GM21723 (cell line): ENCODE measurements around the gene MATCAP1.

Experiments
- ATAC-seq: cut with Tn5 transposase; IDR thresholded peaks from one replicate; pipeline ENCODE4 v1.9.1; 2021; ENCODE audit warnings: mild to moderate bottlenecking, moderate library complexity; ENCODE audit not compliant: unreplicated experiment

Gene MATCAP1

GRCh38 chr16:67144943-67145342, 38.8 kb downstream of the MATCAP1 start:
- ATAC-seq: no peak

- no peak for ATAC-seq
These were observed 41.4 kb downstream of the MATCAP1 start for GRCh38 chr16:67142342-67142741.

- no peak for ATAC-seq
These were observed 42.4 kb downstream of the MATCAP1 start for GRCh38 chr16:67141391-67141790.

GRCh38 chr16:67137605-67138004, 46.2 kb downstream of the MATCAP1 start:
- ATAC-seq: no peak

- no peak for ATAC-seq
These were observed 54.3 kb downstream of the MATCAP1 start for GRCh38 chr16:67129422-67129821.

GRCh38 chr16:67128887-67129286, 54.9 kb downstream of the MATCAP1 start:
- ATAC-seq: no peak

- ATAC-seq: no peak
These were observed 55.3 kb downstream of the MATCAP1 start for GRCh38 chr16:67128417-67128816.
